Measurements from ENCODE around the gene KRTAP10-10.
"Not testable (repeated sequence)": the region's sequence is repeated elsewhere in the genome, so short reads cannot be mapped to it uniquely, and the experiment has no call there.

Gene KRTAP10-10

GRCh38 chr21:44637018-44637850 lies at the start of gene KRTAP10-10:
KRTAP10-10 (plus strand) TSS chr21:44637356; CDS start chr21:44637418, 62 bp downstream.
- no peak for DNase-seq

GRCh38 chr21:44589094-44589493 lies 48.1 kb upstream of the KRTAP10-10 start:
- DNase-seq = no peak

DNA sequence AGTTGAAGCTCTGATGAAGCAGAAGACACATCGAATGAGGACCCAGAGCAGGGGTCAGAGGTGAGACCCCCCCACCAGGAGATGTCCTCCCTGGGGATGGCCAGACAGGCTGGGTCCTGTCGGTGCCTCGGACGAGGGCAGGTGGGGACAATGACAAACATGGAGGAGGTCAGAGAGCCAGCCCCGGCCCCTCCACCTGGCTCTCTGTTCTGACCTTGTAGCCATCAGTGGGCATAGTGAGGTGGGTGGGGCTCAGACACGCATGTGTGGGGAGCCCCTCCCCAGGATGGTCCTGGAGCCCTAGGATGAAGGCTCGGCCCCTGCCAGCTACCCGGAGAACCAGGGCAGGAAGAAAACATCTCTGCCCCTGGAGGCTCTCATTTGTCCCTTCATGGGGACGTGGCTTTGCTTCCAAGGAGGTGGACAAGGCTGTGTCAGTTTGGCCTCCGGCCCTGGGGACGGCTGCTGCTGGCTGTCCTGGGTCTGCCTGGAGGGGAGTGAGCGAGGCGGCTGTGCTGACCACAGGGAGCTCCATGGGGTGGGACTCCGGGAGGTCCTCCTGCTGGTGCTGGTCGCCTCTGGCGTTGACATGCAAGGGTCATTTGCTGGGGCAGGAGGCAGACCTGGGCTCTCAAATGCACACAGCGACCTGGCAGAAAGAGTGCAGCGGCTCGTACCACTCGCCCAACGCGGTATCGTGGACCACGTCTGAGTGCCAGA lies 47.4 kb upstream of the KRTAP10-10 start:
- DNase-seq = no peak

DNA sequence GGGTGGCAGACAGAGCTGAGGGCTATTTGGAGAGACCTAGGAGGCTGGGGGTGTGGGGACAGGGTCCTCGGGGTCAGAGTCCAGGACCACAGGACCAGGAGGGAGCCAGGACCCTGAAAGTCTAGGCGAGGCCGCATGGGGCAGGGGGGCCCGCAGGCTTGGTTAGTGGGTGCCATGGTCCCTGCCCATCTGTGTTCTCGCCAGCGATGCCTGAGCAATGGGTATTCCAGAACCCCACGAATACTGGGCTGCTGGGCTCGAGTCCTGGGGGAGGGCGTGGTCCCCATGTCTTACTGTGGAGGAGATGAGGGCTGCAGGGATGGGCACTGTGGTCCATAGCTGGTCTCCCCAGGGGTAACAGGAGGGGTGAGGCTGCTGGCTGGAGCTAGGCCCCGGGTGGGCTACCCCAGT lies 46.8 kb upstream of the KRTAP10-10 start:
- no peak for DNase-seq

- not testable (repeated sequence) for DNase-seq
Observed at GRCh38 chr21:44590897-44591800, 46.0 kb upstream of the KRTAP10-10 start.

- DNase-seq = not testable (repeated sequence)
Observed at GRCh38 chr21:44591801-44592130, 45.4 kb upstream of the KRTAP10-10 start.

- no peak for DNase-seq
Observed at GRCh38 chr21:44592446-44593311, 44.5 kb upstream of the KRTAP10-10 start, which contains the start of gene KRTAP10-6. KRTAP10-6 (minus strand) TSS chr21:44592505; CDS start chr21:44592484, 21 bp downstream.

- no peak for DNase-seq
Observed at GRCh38 chr21:44593598-44594405, 43.4 kb upstream of the KRTAP10-10 start.

DNA sequence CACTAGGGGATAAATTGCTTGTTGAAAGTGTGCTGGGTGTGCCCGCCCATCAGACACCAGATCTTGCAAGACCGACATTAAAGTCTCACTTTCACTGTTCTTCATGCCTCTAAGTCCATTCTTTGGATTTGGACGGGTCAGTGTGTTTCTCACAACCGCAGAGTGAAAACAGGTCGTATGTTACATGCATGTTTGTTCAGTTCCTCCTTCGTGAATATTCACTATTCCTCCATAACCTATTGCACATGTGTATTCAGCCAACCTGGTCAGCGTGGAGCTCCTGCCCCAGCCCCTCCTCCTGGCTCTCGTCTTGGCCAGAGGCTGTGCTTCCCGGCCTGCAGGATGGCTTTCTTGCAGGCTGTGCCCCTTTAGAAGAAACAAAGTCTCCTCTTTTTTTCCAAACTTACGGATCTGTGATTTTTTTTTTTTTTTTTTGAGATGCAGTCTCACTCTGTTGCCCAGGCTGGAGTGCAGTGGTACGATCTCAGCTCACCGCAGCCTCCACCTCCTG lies 42.7 kb upstream of the KRTAP10-10 start:
- no peak for DNase-seq

GRCh38 chr21:44595524-44595923 lies 41.6 kb upstream of the KRTAP10-10 start:
- no peak for DNase-seq

DNA sequence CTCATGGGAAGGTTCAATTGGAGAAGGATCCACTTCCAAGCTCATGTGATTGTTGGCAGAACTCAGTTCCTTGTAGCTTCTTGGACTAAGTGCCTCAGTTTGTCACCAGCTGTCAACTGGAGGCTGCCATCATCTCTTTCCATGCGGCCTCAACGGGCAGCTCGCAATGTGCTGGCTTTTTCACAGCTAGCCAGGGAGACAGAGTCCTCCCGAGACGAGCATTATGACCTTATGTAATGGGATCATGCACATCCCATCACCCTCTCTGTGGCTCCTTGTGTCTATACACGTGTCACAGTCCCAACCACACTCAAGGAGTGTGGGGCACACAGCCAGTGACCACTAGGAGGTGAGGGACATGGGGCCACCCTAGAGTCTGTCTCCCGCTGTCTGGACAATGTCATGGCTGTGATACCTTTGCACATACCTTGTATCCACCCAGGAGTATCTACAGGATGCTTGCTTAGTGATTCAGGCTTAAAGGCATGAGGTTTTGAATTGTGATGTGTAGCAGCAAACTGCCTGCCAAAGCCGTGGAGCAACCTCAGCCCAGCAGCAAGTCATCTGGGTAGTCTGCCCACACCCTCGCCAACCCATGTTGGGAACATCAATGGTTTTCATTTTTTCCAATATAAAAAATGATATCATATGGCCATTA lies 41.0 kb upstream of the KRTAP10-10 start:
- DNase-seq = no peak

DNA sequence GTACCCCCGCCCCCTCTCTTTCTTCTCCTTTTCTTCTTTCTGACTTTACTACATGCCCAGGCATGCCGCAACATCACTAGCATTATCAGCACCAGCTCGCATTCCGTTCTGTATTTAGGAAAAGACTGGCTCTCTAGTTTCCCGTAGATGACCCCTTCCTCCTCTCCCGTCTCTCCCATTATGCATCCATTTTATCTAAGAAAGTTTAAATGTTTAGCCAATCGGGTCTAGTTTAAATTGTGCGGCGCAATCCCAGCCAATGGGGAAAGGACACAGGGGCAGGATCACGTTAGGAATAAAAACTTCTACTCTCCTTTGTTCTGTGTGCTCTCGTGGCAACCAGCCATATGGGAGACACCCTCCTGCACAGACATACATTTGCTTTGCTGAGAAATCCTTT lies 39.1 kb upstream of the KRTAP10-10 start:
- DNase-seq = no peak

DNA sequence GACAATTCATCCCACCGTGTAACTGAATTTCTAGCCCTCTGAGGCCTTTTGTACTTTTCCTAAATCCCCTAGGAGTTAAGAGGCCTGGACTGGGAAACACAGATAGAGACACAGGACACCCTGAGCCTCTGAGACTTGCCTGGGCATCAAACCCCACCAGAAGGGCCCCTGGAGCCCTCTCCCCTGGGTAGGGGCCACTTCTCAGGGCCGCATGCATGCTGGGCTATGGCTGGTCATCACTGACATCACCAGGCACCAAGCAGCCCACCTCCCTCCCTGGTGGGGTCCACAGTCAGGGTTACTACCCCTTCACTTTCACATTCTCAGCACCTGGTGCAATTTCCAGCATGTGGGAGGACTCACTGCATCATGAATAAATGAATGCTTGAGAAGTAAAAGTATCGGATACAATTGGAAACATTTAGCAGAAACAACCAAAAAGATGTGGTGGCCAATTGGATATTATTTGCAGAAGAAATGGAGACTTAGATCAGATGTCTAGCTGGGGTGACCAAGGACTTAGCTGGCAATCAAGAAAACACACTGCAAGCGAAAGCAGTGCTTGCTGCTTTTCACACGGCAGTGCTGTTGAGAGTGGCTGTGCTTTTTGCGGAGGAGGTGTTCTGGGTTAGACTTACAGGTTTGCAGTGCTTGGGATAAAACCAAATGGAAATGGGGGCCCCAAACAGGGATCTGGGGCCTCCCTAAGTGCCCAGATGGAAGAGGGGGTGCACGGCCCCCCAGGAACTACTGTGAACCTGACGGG lies 37.7 kb upstream of the KRTAP10-10 start:
- DNase-seq = no peak

GRCh38 chr21:44600118-44600978 lies 36.8 kb upstream of the KRTAP10-10 start, which contains the start of gene KRTAP10-7:
KRTAP10-7 (plus strand) TSS chr21:44600597; CDS start chr21:44600622, 25 bp downstream.
- DNase-seq = not testable (repeated sequence)

GRCh38 chr21:44601091-44601490 lies 36.1 kb upstream of the KRTAP10-10 start:
- DNase-seq = not testable (repeated sequence)

- DNase-seq = no peak
Observed at GRCh38 chr21:44601596-44602462, 35.3 kb upstream of the KRTAP10-10 start.

DNA sequence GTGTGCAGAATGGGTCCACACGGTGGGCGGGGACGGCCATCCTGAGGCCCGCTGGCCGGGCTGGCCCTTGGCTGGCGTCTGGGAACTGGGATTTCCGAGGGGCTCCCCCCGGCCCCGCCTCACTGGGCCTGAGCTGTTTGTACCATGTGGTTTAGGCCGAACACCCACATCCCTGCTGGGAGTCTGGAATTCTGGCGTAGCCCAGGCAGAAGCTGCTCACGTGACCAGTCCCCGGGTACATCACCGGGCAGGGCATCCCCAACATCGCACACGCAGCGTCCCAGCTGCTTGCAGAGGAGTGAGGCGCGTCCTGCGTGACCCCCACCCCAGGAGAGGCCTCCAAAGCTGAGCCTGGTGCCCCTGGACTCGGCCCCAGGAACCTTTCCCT lies 34.7 kb upstream of the KRTAP10-10 start:
- no peak for DNase-seq

Data from NCI-H1092 (cell line).